A673 (cell line): ENCODE results near the gene GRAMD2B. TPM values are rescaled to one million over a fixed set of nuclear protein-coding genes. Genes with fewer than 3 reads are reported as not detected.

Experiments used
- BruUV-seq: library from RNA; stranded (reverse); fragments of 400-500 nt; replicated peaks from 2 replicates; lab custom pipeline; 2021; lab: Mats Ljungman, UMichigan
- CTCF ChIA-PET: fragments of 300-600 bp; sonication (Branson Sonifier 250); formaldehyde crosslinking; loops from one replicate; lab custom pipeline; 2022; ENCODE audit warnings: antibody characterized with exemption; lab: Charles Lee
- POLR2A ChIA-PET: fragments of 300-600 bp; sonication (Branson Sonifier 250); formaldehyde crosslinking; loops from one replicate; lab custom pipeline; 2022; ENCODE audit warnings: antibody characterized with exemption; ENCODE audit not compliant: low non-redundant PET; lab: Charles Lee
- DNase-seq: peaks from one replicate; pipeline ENCODE4 v3.0.0-alpha.2; 2015; ENCODE audit warnings: low spot score
- H3K27ac ChIP-seq: fragments of 200-600 bp; sonication (generic); 2 replicates; pipeline ENCODE4 v1.5.1; 2016; ENCODE audit warnings: mixed run types, low read depth, mild to moderate bottlenecking, mixed read lengths, antibody characterized with exemption, low read length; ENCODE audit not compliant: poor library complexity, severe bottlenecking
- H3K27me3 ChIP-seq: fragments of 200-600 bp; sonication (generic); replicated peaks from 2 replicates; pipeline ENCODE4 v1.6.1; 2017; ENCODE audit warnings: mixed run types, low read depth, mild to moderate bottlenecking, mixed read lengths, antibody characterized with exemption, low read length; ENCODE audit not compliant: insufficient read depth, poor library complexity
- H3K36me3 ChIP-seq: fragments of 200-600 bp; sonication (generic); 2 replicates; pipeline ENCODE4 v1.6.1; 2016; ENCODE audit warnings: mixed run types, mild to moderate bottlenecking, mixed read lengths, antibody characterized with exemption, low read length; ENCODE audit not compliant: insufficient read depth, poor library complexity, severe bottlenecking
- H3K4me1 ChIP-seq: fragments of 200-600 bp; sonication (generic); 2 replicates; pipeline ENCODE4 v1.6.1; 2017; ENCODE audit warnings: mixed run types, mild to moderate bottlenecking, mixed read lengths, antibody characterized with exemption, low read length; ENCODE audit not compliant: insufficient read depth, poor library complexity, severe bottlenecking
- H3K4me3 ChIP-seq: fragments of 200-600 bp; sonication (generic); 2 replicates; pipeline ENCODE4 v1.5.1; 2016; ENCODE audit warnings: low read depth, mixed run types, mild to moderate bottlenecking, mixed read lengths, low read length; ENCODE audit not compliant: poor library complexity, severe bottlenecking
- H3K9me3 ChIP-seq: fragments of 200-600 bp; sonication (generic); 2 replicates; pipeline ENCODE4 v1.6.1; 2016; ENCODE audit warnings: mixed run types, low read depth, mild to moderate bottlenecking, mixed read lengths, antibody characterized with exemption, low read length; ENCODE audit not compliant: poor library complexity, severe bottlenecking
- EZH2 ChIP-seq: fragments of 200-600 bp; sonication (generic); IDR thresholded peaks from 2 replicates; pipeline ENCODE4 v1.6.1; 2017; ENCODE audit warnings: borderline replicate concordance, low read depth, mild to moderate bottlenecking, mixed read lengths, antibody characterized with exemption, low read length; ENCODE audit not compliant: poor library complexity, severe bottlenecking
- intact Hi-C: fragments of 100-400 bp; cut with micrococcal nuclease; formaldehyde crosslinking; loops from one replicate; pipeline ENCODE4 v1.10.0; 2022; ENCODE audit not compliant: unreplicated experiment
- total RNA-seq: library from RNA; stranded (reverse); gene quantifications from 2 replicates; pipeline ENCODE4 v1.2.3, GENCODE V29; 2021
- TF ChIP-seq, protein P1 (sequence below): fragments of 300-800, 200-600 bp; sonication (generic); conservative IDR thresholded peaks from 2 replicates; pipeline ENCODE4 v1.5.1; 2017; ENCODE audit warnings: low read depth, mild to moderate bottlenecking, antibody characterized with exemption, low read length, moderate library complexity, mixed read lengths

GRAMD2B gene
- total RNA-seq, 1 experiment from 2014 or later = 2.6 TPM

DNA sequence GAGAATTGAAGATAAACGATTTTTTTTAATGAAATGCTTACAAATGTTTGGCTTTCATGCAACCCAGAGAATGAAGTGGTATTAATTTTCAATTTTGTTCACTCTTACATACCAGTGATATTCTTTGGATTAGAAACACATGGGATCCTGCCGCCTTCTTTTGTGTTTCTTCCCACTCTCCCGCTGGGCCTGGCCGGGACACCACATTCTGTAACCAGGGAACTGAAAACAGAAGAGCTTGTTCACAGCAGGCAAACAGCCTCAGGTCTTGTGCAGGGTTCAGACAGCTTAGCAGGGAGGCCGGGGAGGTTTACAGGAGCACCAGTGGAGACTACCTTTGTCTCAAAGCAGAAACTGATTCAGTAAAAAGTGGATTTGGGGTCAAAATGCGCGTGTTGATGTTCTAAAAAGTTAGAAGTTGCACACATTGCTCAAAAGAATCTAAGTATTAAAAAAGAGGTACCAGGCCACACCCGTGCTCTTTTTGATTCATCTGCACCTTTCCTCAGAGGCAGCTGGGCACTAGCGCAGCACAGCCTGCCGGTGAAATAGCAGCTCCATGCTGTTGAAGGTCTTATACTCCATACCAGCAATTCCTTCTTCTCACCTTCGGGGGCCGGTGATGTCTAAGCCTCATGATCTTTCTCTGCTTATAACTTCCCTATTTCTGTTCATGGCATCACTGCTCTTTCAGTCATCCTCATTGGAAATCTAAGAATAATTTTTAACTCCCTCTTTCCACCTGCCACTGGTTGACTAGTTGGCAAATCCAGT is 67.1 kb downstream of the GRAMD2B start:
- TF ChIP-seq, protein P1, sequence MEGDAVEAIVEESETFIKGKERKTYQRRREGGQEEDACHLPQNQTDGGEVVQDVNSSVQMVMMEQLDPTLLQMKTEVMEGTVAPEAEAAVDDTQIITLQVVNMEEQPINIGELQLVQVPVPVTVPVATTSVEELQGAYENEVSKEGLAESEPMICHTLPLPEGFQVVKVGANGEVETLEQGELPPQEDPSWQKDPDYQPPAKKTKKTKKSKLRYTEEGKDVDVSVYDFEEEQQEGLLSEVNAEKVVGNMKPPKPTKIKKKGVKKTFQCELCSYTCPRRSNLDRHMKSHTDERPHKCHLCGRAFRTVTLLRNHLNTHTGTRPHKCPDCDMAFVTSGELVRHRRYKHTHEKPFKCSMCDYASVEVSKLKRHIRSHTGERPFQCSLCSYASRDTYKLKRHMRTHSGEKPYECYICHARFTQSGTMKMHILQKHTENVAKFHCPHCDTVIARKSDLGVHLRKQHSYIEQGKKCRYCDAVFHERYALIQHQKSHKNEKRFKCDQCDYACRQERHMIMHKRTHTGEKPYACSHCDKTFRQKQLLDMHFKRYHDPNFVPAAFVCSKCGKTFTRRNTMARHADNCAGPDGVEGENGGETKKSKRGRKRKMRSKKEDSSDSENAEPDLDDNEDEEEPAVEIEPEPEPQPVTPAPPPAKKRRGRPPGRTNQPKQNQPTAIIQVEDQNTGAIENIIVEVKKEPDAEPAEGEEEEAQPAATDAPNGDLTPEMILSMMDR = 0 out of 2 replicates have a peak, but pooled peaks have one; percentile 13
- TF ChIP-seq EZH2 = no peak
- intact Hi-C loops = no loop called here
- BruUV-seq = no TSS peak
- DNase-seq = peak; percentile 43
- H3K27me3 ChIP-seq = peaks cover 12% of the 10 kb centered on the region
- peaks cover 16% of the 10 kb centered on the region for H3K4me1 ChIP-seq
- no peak overlapping the region for H3K4me3 ChIP-seq
- POLR2A ChIA-PET = interaction anchor here (0.7 kb wide), 1 partner anchor 64 kb away, joined by 3 read pairs; no protein-coding TSS in a partner anchor
- H3K9me3 ChIP-seq = no peaks in the 10 kb centered on the region
- H3K27ac ChIP-seq = no peak overlapping the region
- H3K36me3 ChIP-seq = no peaks in the 10 kb centered on the region
- CTCF ChIA-PET = interaction anchor here (1.1 kb wide), 1 partner anchor 9 kb away, joined by 3 read pairs; no protein-coding TSS in a partner anchor

GRCh38 chr5:126492939-126493338 is 69.7 kb downstream of the GRAMD2B start:
- no peak for TF ChIP-seq EZH2
- TF ChIP-seq, protein P1 = peak; percentile 34; the same call in 1 of the 2 replicates
- intact Hi-C loops = no loop called here
- peaks cover 16% of the 10 kb centered on the region for H3K4me1 ChIP-seq
- H3K9me3 ChIP-seq = no peaks in the 10 kb centered on the region
- ChIA-PET CTCF (no interaction called here), POLR2A (no interaction called here)
- no peaks in the 10 kb centered on the region for H3K27me3 ChIP-seq
- no peak overlapping the region for H3K4me3 ChIP-seq
- no TSS peak for BruUV-seq
- no peak overlapping the region for H3K27ac ChIP-seq
- DNase-seq = no peak
- no peaks in the 10 kb centered on the region for H3K36me3 ChIP-seq

DNA sequence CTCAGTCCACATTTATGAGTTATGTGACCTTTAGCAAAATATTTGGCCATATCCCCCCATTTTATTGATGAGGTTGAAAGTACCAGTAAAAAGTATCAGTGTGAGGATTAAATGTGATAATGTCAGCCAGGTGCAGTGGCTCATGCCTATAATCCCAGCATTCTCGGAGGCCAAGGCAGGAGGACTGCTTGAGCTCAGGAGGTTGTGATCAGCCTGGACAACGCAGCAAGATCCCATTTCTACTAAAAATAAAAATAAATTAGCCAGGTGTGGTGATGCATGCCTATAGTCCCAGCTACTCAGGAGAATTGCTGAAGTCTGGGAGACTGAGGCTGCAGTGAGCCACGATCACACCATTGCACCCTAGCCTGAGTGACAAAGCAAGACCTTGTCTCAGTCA is 71.2 kb downstream of the GRAMD2B start:
- intact Hi-C loops = no loop called here
- DNase-seq = no peak
- Histone ChIP-seq H3K36me3 (no peaks in the 10 kb centered on the region), H3K27ac (no peak overlapping the region), H3K4me3 (no peak overlapping the region), H3K9me3 (no peaks in the 10 kb centered on the region), H3K4me1 (peaks cover 1% of the 10 kb centered on the region), H3K27me3 (peaks cover 1% of the 10 kb centered on the region)
- POLR2A ChIA-PET = no interaction called here
- TF ChIP-seq, protein P1 = no peak
- no peak for TF ChIP-seq EZH2
- CTCF ChIA-PET = no interaction called here
- BruUV-seq = no TSS peak
